Breast epithelium (tissue), 4 donors: ENCODE measurements around the gene U2AF1L4. TPM values are rescaled to one million over a fixed set of nuclear protein-coding genes. Genes with fewer than 3 reads are reported as not detected.
A peak's percentile ranks its signal among the peaks of the same experiment; 100 is the strongest.

Source experiments
- DNase-seq, 2 donors: peaks; one replicate each; pipeline ENCODE4 v3.0.0-alpha.2; 2019; ENCODE audit warnings: low spot score in 2 of 2
- H3K27ac ChIP-seq, 2 donors: fragments of 200-600 bp; sonication (generic) in 1 of 2; one replicate each; pipeline ENCODE4 v1.5.1; 2016 to 2019; ENCODE audit warnings: mild to moderate bottlenecking in 1 of 2
- H3K27me3 ChIP-seq, 2 donors: fragments of 200-600 bp; sonication (generic) in 1 of 2; one replicate each; pipeline versions ENCODE4 v1.5.1 to v1.6.0; 2017 to 2019; ENCODE audit warnings: control low read depth in 1 of 2, mild to moderate bottlenecking in 1 of 2
- H3K36me3 ChIP-seq: fragments of 200-600 bp; one replicate; pipeline ENCODE4 v1.5.1; 2019
- H3K4me1 ChIP-seq, 2 donors: fragments of 200-600 bp; sonication (generic); one replicate each; pipeline ENCODE4 v1.5.1; 2016 to 2019; ENCODE audit warnings: control low read depth in 1 of 2
- H3K4me3 ChIP-seq, 3 donors: fragments of 200-600 bp; sonication (generic); 1 replicate in 2 of 3; 2 replicates in 1 of 3; pipeline ENCODE4 v1.5.1; 2016 to 2019; ENCODE audit warnings: mild to moderate bottlenecking in 3 of 3, moderate library complexity in 2 of 3
- H3K9me3 ChIP-seq, 2 donors: fragments of 200-600 bp; sonication (generic) in 1 of 2; one replicate each; pipeline ENCODE4 v1.5.1; 2016 to 2019; ENCODE audit warnings: control low read depth in 1 of 2
- CTCF ChIP-seq, 3 donors: fragments of 450-650 bp; IDR thresholded peaks; one replicate each; pipeline ENCODE4 v1.5.1; 2016 to 2017; ENCODE audit warnings: antibody characterized with exemption in 3 of 3, mild to moderate bottlenecking in 3 of 3, moderate library complexity in 3 of 3
- POLR2A ChIP-seq: fragments of 450-650 bp; IDR thresholded peaks from one replicate; pipeline ENCODE4 v1.6.1; 2016; ENCODE audit warnings: antibody characterized with exemption, mild to moderate bottlenecking, moderate library complexity
- POLR2AphosphoS5 ChIP-seq, 3 donors: sonication (generic); formaldehyde crosslinking; IDR thresholded peaks; one replicate each; pipeline ENCODE4 v1.6.1; 2017; ENCODE audit warnings: antibody characterized with exemption in 3 of 3
- intact Hi-C: fragments of 100-400 bp; cut with DNase I; formaldehyde crosslinking; loops from one replicate; pipeline ENCODE4 v1.15.1; 2023; ENCODE audit warnings: low total_unique reads
- total RNA-seq, 3 donors: library from RNA; depleted of rRNA; stranded (reverse); fragments of >200 nt; gene quantifications; one replicate each; pipeline ENCODE4 v1.1.0, GENCODE V29; 2016

U2AF1L4 gene
- total RNA-seq, 3 donors from 2014 or later, result 15.7 to 37.5 (median 19.5) TPM

GRCh38 chr19:35731353-35731752 lies 13.9 kb downstream of the U2AF1L4 start:
- Histone ChIP-seq H3K4me3 (no peak overlapping the region), H3K9me3 (no peaks in the 10 kb centered on the region), H3K27me3 (no peaks in the 10 kb centered on the region), H3K36me3 (peaks cover 14% of the 10 kb centered on the region), H3K4me1 (no peaks in the 10 kb centered on the region), H3K27ac (peak overlapping the region in 1 of 2 donors; percentile 52)
- intact Hi-C loops, result no loop called here
- no peak for DNase-seq
- TF ChIP-seq POLR2A (no peak), POLR2AphosphoS5 (IDR thresholded peaks at IDR 0.05) (no peak)

GRCh38 chr19:35730326-35730725 lies 14.9 kb downstream of the U2AF1L4 start:
- DNase-seq, result no peak
- Histone ChIP-seq H3K27ac (peak overlapping the region; percentile 42 to 52), H3K9me3 (no peaks in the 10 kb centered on the region), H3K4me1 (no peaks in the 10 kb centered on the region), H3K36me3 (peaks cover 14% of the 10 kb centered on the region), H3K4me3 (no peak overlapping the region), H3K27me3 (no peaks in the 10 kb centered on the region)
- TF ChIP-seq POLR2A (no peak), POLR2AphosphoS5 (IDR thresholded peaks at IDR 0.05) (no peak), CTCF (IDR thresholded peaks at IDR 0.05) (no peak)
- intact Hi-C loops, result no loop called here

- no peak for TF ChIP-seq POLR2AphosphoS5 (IDR thresholded peaks at IDR 0.05)
- TF ChIP-seq POLR2A, result no peak
- TF ChIP-seq CTCF (IDR thresholded peaks at IDR 0.05), result no peak
- H3K4me1 ChIP-seq, result no peaks in the 10 kb centered on the region
- no peak for DNase-seq
Observed at GRCh38 chr19:35729763-35730162, 15.5 kb downstream of the U2AF1L4 start.

GRCh38 chr19:35729021-35729420 lies 16.2 kb downstream of the U2AF1L4 start:
- no peak for DNase-seq
- no peaks in the 10 kb centered on the region for H3K9me3 ChIP-seq
- H3K4me3 ChIP-seq, result no peak overlapping the region
- peaks cover 22% of the 10 kb centered on the region for H3K36me3 ChIP-seq
- TF ChIP-seq POLR2AphosphoS5 (IDR thresholded peaks at IDR 0.05) (no peak), CTCF (IDR thresholded peaks at IDR 0.05) (no peak), POLR2A (no peak)
- intact Hi-C loops, result no loop called here
- H3K4me1 ChIP-seq, result no peaks in the 10 kb centered on the region
- H3K27ac ChIP-seq, result no peak overlapping the region
- H3K27me3 ChIP-seq, result no peaks in the 10 kb centered on the region

More at GRCh38 chr19:35729763-35730162, 15.5 kb downstream of the U2AF1L4 start:
- Histone ChIP-seq H3K9me3 (no peaks in the 10 kb centered on the region), H3K27me3 (no peaks in the 10 kb centered on the region), H3K36me3 (peaks cover 16% of the 10 kb centered on the region), H3K27ac (peak overlapping the region in 1 of 2 donors; percentile 42), H3K4me3 (no peak overlapping the region)
- intact Hi-C loops, result no loop called here

- no peak for DNase-seq
- Histone ChIP-seq H3K36me3 (peaks cover 22% of the 10 kb centered on the region), H3K4me3 (no peak overlapping the region), H3K4me1 (no peaks in the 10 kb centered on the region), H3K9me3 (no peaks in the 10 kb centered on the region), H3K27me3 (no peaks in the 10 kb centered on the region), H3K27ac (no peak overlapping the region)
- TF ChIP-seq CTCF (IDR thresholded peaks at IDR 0.05) (no peak), POLR2A (no peak), POLR2AphosphoS5 (IDR thresholded peaks at IDR 0.05) (no peak)
- intact Hi-C loops, result no loop called here
Observed at GRCh38 chr19:35727956-35728706, 17.1 kb downstream of the U2AF1L4 start.
